ENCODE results near the gene TRIO.

GRCh38 chr5:14310901-14311300 is 167.8 kb downstream of the TRIO start:
- TF ChIP-seq ZNF138 (tag by site-specific recombination; IDR thresholded peaks at IDR 0.05; ENCODE audit: borderline replicate concordance) (no peak), ELK4 (IDR thresholded peaks at IDR 0.05; ENCODE audit: borderline replicate concordance, low read depth, low read length) (no peak), CTCF (tag by site-specific recombination; IDR thresholded peaks at IDR 0.05) (no peak), GLI4 (tag by site-specific recombination; IDR thresholded peaks at IDR 0.05) (no peak), ZNF350 (tag by site-specific recombination; IDR thresholded peaks at IDR 0.05) (no peak), ZNF335 (tag by site-specific recombination; conservative IDR thresholded peaks at IDR 0.05) (no peak), ZNF76 (tag by site-specific recombination; IDR thresholded peaks at IDR 0.05; ENCODE audit: borderline replicate concordance, low read depth) (no peak), ZNF518A (tag by site-specific recombination; conservative IDR thresholded peaks at IDR 0.05; ENCODE audit: low read depth) (no peak), OVOL3 (tag by site-specific recombination; IDR thresholded peaks at IDR 0.05) (no peak), ZNF324 (tag by site-specific recombination; IDR thresholded peaks at IDR 0.05) (no peak), ZNF48 (tag by site-specific recombination; IDR thresholded peaks at IDR 0.05) (no peak), ZNF776 (tag by site-specific recombination; IDR thresholded peaks at IDR 0.05; ENCODE audit: borderline replicate concordance) (no peak), ZBTB21 (tag by site-specific recombination; IDR thresholded peaks at IDR 0.05) (no peak)
